ENCODE measurements around the gene ZNF136.

ZNF136 gene

DNA sequence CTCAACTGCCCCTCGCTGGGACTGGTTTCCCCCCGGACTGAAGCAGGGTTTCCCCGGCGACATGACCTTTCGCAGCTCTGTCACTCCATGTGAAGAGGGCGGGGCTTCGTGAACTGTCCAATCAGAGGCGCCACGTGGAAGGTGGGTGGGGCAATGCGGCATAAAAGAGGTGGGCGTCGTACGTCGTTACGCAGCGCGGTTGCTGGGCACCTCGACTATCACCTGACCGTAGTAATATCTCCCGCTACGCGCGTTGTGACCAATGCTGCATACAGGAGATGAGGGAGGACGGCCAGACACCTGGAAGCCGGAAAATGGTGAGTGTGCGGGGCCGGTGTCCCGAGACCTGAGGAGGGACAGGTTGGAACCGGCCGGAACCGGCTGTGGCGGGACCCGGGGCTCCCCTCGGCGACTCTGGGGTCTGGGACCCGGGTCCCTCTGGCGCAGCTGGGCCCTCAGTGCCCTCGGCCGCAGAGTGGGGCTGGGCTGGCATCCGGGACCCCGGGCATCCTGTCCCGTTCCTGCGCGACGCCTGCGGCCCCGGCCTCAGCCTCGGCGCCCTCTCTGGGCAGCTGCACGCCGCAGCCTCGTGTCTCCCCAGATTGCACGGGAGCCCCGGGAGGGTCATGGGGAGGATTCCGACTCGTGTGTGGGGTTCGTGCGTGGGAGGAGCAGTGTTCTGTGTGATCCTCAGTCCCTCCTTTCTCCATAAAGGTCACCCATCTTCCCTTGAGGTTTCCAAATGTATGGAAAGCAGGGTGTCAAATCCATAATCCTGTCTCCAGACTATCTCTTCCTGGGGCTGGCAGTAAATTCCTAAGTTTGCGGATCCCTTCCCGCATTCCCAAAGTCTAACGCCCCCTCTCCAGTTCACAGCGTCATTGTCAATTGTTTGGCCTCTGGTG lies 32.2 kb downstream of the ZNF136 start:
- peak overlapping the region; percentile 62; the same call in 1 of the 2 replicates for H3K4me3 ChIP-seq (ENCODE audit: low read depth, low read length)
- peaks cover 65% of the 10 kb centered on the region for H3K9me3 ChIP-seq (ENCODE audit: control insufficient read depth, insufficient read depth, low read depth, low read length)
- no peaks in the 10 kb centered on the region for H3K4me1 ChIP-seq (ENCODE audit: control insufficient read depth, insufficient read depth, low read length)
- H3K36me3 ChIP-seq (ENCODE audit: control insufficient read depth, insufficient read depth, low read length) = peaks cover 14% of the 10 kb centered on the region
- no peaks in the 10 kb centered on the region for H3K27me3 ChIP-seq (ENCODE audit: control insufficient read depth, insufficient read depth, low read length)
- no peak overlapping the region for H3K9ac ChIP-seq (ENCODE audit: low read length)
- no peak overlapping the region for H3K27ac ChIP-seq (ENCODE audit: low read depth, low read length)

DNA sequence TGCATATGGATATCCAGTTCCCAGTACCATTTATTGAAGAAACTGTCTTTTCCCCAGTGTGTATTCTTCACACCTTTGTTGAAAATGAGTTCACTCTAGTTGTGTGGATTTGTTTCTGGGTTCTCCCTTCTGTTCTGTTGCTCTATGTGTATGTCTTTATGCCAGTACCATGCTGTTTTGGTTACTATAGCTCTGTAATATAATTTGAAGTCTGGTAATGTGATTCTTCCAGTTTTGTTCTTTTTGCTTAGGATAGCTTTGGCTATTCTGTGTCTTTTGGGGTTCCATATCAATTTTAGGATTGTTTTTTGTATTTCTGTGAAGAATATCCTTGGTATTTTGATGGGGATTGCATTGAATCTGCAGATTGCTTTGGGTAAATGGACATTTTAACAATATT lies 35.2 kb downstream of the ZNF136 start:
- Histone ChIP-seq H3K4me3 (ENCODE audit: low read depth, low read length) (no peak overlapping the region), H3K9ac (ENCODE audit: low read length) (no peak overlapping the region), H3K4me1 (ENCODE audit: control insufficient read depth, insufficient read depth, low read length) (no peaks in the 10 kb centered on the region), H3K9me3 (ENCODE audit: control insufficient read depth, insufficient read depth, low read depth, low read length) (peaks cover 64% of the 10 kb centered on the region), H3K27me3 (ENCODE audit: control insufficient read depth, insufficient read depth, low read length) (no peaks in the 10 kb centered on the region), H3K27ac (ENCODE audit: low read depth, low read length) (no peak overlapping the region), H3K36me3 (ENCODE audit: control insufficient read depth, insufficient read depth, low read length) (no peaks in the 10 kb centered on the region)

DNA sequence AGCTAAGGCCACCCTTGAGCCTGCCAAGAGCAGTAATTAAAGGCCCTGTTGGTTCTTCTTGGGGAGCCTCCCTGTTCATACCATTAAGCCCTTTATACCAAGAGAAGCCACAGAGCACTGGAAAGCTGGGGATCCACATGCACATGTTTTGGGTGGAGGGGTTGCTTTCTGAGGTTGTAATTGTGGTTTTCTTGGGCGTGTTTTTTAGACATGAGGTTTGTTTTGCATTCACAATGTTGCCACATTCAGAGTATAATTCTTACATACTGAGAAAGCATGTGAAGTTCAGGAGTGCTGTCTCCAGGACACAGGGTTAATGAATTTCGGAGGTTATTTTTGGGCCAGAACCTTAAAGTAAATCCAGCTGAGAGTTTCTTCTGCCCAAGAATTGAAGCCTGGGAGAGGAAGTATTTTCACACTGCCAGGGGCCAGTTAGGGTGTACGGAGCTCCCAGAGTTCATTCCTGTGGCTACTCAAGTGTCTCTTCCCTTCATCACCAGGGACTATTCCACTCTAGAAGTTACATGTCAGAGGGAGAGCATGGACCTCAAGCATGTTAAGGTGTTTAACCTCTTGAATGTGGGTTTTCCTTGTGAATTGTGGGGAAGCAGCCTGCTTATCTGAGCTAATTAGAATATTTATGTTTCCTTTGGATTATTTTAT lies 37.0 kb downstream of the ZNF136 start:
- H3K27ac ChIP-seq (ENCODE audit: low read depth, low read length) = no peak overlapping the region
- no peaks in the 10 kb centered on the region for H3K4me1 ChIP-seq (ENCODE audit: control insufficient read depth, insufficient read depth, low read length)
- H3K4me3 ChIP-seq (ENCODE audit: low read depth, low read length) = no peak overlapping the region
- no peaks in the 10 kb centered on the region for H3K36me3 ChIP-seq (ENCODE audit: control insufficient read depth, insufficient read depth, low read length)
- no peak overlapping the region for H3K9ac ChIP-seq (ENCODE audit: low read length)
- peaks cover 68% of the 10 kb centered on the region for H3K9me3 ChIP-seq (ENCODE audit: control insufficient read depth, insufficient read depth, low read depth, low read length)
- no peaks in the 10 kb centered on the region for H3K27me3 ChIP-seq (ENCODE audit: control insufficient read depth, insufficient read depth, low read length)

DNA sequence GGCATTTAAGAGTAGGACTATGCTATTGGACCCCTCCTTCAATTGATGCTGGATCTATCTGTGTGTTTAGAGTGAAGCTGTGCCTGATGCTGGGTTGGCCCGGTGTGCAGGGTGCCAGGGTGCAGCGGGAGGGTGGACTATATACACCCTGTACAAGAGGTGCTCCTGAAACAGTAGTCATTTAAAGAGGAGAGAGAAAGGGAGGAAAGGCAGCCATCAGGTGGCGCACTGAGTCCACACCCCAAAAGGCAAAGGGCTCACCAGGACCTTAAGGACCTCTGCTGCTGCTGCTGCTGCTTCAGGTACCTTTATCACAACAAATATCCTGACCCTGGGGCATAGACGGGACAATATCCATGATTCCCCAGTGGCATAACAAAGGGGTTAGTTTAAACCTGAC lies 39.4 kb downstream of the ZNF136 start:
- Histone ChIP-seq H3K9me3 (ENCODE audit: control insufficient read depth, insufficient read depth, low read depth, low read length) (peaks cover 62% of the 10 kb centered on the region), H3K27ac (ENCODE audit: low read depth, low read length) (no peak overlapping the region), H3K36me3 (ENCODE audit: control insufficient read depth, insufficient read depth, low read length) (no peaks in the 10 kb centered on the region), H3K4me1 (ENCODE audit: control insufficient read depth, insufficient read depth, low read length) (no peaks in the 10 kb centered on the region), H3K4me3 (ENCODE audit: low read depth, low read length) (no peak overlapping the region), H3K9ac (ENCODE audit: low read length) (no peak overlapping the region), H3K27me3 (ENCODE audit: control insufficient read depth, insufficient read depth, low read length) (no peaks in the 10 kb centered on the region)

DNA sequence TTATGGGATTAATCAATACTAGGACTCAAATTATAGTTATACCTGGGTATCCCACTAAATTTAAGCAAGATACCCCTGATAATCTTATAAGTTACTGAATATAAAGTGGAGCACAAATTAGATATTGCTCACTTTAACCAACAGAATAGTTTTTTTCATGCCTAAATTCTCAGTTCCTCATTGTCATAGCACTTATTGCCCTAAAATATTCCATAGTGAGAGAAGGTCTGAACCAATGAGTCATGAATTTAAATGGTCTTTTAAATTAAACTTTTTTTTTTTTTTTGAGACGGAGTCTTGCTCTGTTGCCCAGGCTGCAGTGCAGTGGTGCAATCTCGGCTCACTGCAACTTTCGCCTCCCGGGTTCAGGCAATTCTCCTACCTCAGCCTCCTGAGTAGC lies 42.4 kb downstream of the ZNF136 start:
- H3K9ac ChIP-seq (ENCODE audit: low read length) = no peak overlapping the region
- no peaks in the 10 kb centered on the region for H3K36me3 ChIP-seq (ENCODE audit: control insufficient read depth, insufficient read depth, low read length)
- H3K27ac ChIP-seq (ENCODE audit: low read depth, low read length) = no peak overlapping the region
- no peaks in the 10 kb centered on the region for H3K4me1 ChIP-seq (ENCODE audit: control insufficient read depth, insufficient read depth, low read length)
- H3K27me3 ChIP-seq (ENCODE audit: control insufficient read depth, insufficient read depth, low read length) = no peaks in the 10 kb centered on the region
- peaks cover 69% of the 10 kb centered on the region for H3K9me3 ChIP-seq (ENCODE audit: control insufficient read depth, insufficient read depth, low read depth, low read length)
- no peak overlapping the region for H3K4me3 ChIP-seq (ENCODE audit: low read depth, low read length)

DNA sequence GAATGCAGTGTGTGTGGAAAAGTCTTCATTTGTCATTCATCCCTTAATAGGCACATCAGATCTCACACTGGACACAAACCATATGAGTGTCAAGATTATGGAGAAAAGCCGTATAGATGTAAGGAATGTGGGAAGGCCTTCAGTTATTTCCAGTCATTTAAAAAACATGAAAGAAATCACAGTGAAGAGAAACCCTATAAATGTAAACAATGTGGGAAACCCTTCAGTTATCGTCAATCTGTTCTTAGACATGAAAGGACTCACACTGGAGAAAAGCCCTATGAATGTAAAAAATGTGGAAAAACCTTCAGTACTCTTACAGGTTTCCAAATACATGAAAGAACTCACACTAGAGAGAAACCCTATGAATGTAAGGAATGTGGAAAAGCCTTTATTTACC lies 45.3 kb downstream of the ZNF136 start:
- Histone ChIP-seq H3K27me3 (ENCODE audit: control insufficient read depth, insufficient read depth, low read length) (no peaks in the 10 kb centered on the region), H3K36me3 (ENCODE audit: control insufficient read depth, insufficient read depth, low read length) (no peaks in the 10 kb centered on the region), H3K9ac (ENCODE audit: low read length) (no peak overlapping the region), H3K27ac (ENCODE audit: low read depth, low read length) (no peak overlapping the region), H3K4me1 (ENCODE audit: control insufficient read depth, insufficient read depth, low read length) (no peaks in the 10 kb centered on the region), H3K4me3 (ENCODE audit: low read depth, low read length) (no peak overlapping the region), H3K9me3 (ENCODE audit: control insufficient read depth, insufficient read depth, low read depth, low read length) (peaks cover 72% of the 10 kb centered on the region)

DNA sequence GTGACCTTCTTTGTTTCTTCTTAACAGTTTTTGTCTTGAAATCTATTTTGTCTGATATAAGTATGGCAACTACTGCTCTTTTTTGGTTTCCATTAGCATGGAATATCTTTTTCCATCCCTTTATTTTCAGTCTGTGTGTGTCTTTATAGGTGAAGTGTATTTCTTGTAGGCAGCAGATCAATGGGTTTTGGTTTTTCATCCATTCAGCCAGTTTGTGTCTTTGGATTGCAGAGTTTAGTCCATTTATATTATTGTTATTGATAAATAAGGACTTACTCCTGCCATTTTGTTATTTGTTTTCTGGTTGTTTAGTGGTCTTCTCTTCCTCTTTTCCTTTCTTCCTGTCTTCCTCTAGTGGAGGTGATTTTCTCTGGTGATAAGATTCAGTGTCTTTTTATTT lies 54.4 kb downstream of the ZNF136 start:
- H3K36me3 ChIP-seq (ENCODE audit: control insufficient read depth, insufficient read depth, low read length) = no peaks in the 10 kb centered on the region
- no peaks in the 10 kb centered on the region for H3K27me3 ChIP-seq (ENCODE audit: control insufficient read depth, insufficient read depth, low read length)
- H3K9ac ChIP-seq (ENCODE audit: low read length) = no peak overlapping the region
- H3K9me3 ChIP-seq (ENCODE audit: control insufficient read depth, insufficient read depth, low read depth, low read length) = peaks cover 71% of the 10 kb centered on the region
- H3K4me3 ChIP-seq (ENCODE audit: low read depth, low read length) = no peak overlapping the region
- no peaks in the 10 kb centered on the region for H3K4me1 ChIP-seq (ENCODE audit: control insufficient read depth, insufficient read depth, low read length)
- H3K27ac ChIP-seq (ENCODE audit: low read depth, low read length) = no peak overlapping the region

DNA sequence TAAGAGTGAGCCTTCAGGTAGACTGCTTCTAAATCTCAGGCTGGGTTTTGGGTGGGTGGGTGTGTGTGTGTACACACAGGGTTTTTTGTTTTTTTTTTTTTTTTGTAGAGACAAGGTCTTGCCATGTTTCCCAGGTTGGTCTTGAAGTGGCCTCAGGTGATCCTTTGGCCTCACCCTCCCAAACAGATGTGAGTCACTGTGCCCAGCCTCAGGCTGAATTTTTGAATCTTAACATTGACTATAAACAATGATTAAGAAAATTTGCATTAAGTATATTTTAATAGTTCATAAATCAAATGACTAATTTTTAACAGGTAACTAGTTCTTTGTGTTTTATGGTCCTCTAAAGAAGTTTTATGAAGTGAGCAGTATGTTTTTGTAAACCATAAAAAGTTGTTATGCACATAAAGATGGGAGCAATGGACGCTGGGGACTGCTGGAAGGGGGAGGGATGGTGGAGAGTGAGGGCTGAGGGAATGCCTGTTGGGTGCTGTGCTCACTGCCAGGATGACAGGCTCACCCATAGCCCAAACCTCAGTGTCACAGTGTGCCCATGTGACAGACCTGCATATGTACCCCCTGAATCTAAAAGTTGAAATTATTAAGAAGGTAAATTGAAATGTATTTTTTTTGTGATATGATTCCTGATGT lies 60.2 kb downstream of the ZNF136 start:
- Histone ChIP-seq H3K27me3 (ENCODE audit: control insufficient read depth, insufficient read depth, low read length) (no peaks in the 10 kb centered on the region), H3K4me1 (ENCODE audit: control insufficient read depth, insufficient read depth, low read length) (no peaks in the 10 kb centered on the region), H3K36me3 (ENCODE audit: control insufficient read depth, insufficient read depth, low read length) (no peaks in the 10 kb centered on the region), H3K4me3 (ENCODE audit: low read depth, low read length) (no peak overlapping the region), H3K9me3 (ENCODE audit: control insufficient read depth, insufficient read depth, low read depth, low read length) (peaks cover 74% of the 10 kb centered on the region), H3K9ac (ENCODE audit: low read length) (no peak overlapping the region), H3K27ac (ENCODE audit: low read depth, low read length) (no peak overlapping the region)

DNA sequence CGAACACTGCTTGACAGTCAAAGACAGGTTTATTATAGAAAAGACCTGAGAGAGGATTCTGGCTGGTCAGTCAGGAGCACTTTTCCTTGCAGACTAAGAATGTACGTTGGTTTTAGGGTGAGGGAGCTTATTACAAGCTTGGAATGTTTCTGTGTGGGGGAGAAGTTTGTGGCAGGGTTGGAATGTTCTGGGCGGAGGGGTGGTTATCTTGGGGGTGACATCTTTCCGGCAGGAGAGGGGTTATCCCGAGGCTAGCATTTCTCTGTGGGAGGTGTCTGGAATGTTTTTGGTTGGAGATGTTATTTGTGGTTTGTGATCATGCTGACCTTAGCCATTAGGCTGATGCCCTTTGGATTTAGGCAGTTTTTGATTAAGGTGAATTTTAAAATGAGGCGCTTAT lies 61.8 kb downstream of the ZNF136 start:
- no peaks in the 10 kb centered on the region for H3K4me1 ChIP-seq (ENCODE audit: control insufficient read depth, insufficient read depth, low read length)
- H3K9me3 ChIP-seq (ENCODE audit: control insufficient read depth, insufficient read depth, low read depth, low read length) = peaks cover 73% of the 10 kb centered on the region
- H3K27me3 ChIP-seq (ENCODE audit: control insufficient read depth, insufficient read depth, low read length) = no peaks in the 10 kb centered on the region
- no peaks in the 10 kb centered on the region for H3K36me3 ChIP-seq (ENCODE audit: control insufficient read depth, insufficient read depth, low read length)
- no peak overlapping the region for H3K27ac ChIP-seq (ENCODE audit: low read depth, low read length)
- H3K4me3 ChIP-seq (ENCODE audit: low read depth, low read length) = no peak overlapping the region
- H3K9ac ChIP-seq (ENCODE audit: low read length) = no peak overlapping the region

DNA sequence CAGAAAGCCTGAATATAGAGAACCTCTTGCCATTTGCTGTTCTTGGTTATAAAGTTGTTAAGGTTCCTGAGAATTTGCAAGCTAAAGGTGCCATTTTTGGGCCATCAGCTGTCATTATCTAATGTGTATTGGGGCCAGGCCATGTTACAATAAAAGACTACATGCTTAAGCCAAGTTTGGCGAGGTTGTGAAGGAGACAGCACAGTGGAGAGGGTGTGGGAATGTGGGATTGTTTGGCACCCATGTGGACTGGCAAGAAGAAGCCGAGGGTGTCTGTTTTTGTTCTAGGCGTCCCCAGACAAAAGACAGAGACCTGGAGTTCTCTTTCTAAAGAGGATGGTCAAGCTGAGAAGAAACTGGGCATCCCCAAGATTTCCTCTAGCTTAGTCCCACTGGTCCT lies 67.1 kb downstream of the ZNF136 start:
- H3K4me3 ChIP-seq (ENCODE audit: low read depth, low read length) = no peak overlapping the region
- peaks cover 63% of the 10 kb centered on the region for H3K9me3 ChIP-seq (ENCODE audit: control insufficient read depth, insufficient read depth, low read depth, low read length)

More for the DNA sequence above, 67.1 kb downstream of the ZNF136 start:
- Histone ChIP-seq H3K9ac (ENCODE audit: low read length) (no peak overlapping the region), H3K36me3 (ENCODE audit: control insufficient read depth, insufficient read depth, low read length) (no peaks in the 10 kb centered on the region), H3K4me1 (ENCODE audit: control insufficient read depth, insufficient read depth, low read length) (no peaks in the 10 kb centered on the region), H3K27me3 (ENCODE audit: control insufficient read depth, insufficient read depth, low read length) (no peaks in the 10 kb centered on the region), H3K27ac (ENCODE audit: low read depth, low read length) (no peak overlapping the region)

Measured in HUES6 (cell line).